ENCODE measurements around the gene ZNF492. TPM values are rescaled to one million over a fixed set of nuclear protein-coding genes. Genes with fewer than 3 reads are reported as not detected.

ZNF492 gene
- total RNA-seq, 1 experiment from 2014 or later = not detected

- Histone ChIP-seq H3K9ac (ENCODE audit: extremely low read depth, insufficient read length, low read length) (no peak overlapping the region), H3K56ac (ENCODE audit: insufficient read length, low read depth, low read length) (no peak overlapping the region), H4K20me1 (ENCODE audit: control insufficient read depth, insufficient read depth, insufficient read length) (no peaks in the 10 kb centered on the region), H3K79me2 (ENCODE audit: insufficient read depth, low read length) (no peaks in the 10 kb centered on the region), H2AFZ (ENCODE audit: low read length) (no peak overlapping the region), H4K5ac (ENCODE audit: insufficient read length, low read depth, low read length) (no peak overlapping the region), H3K14ac (ENCODE audit: insufficient read depth, low read length) (no peak overlapping the region), H3K23me2 (ENCODE audit: insufficient read length, low read depth, low read length, poor library complexity, severe bottlenecking) (no peaks in the 10 kb centered on the region), H2BK120ac (ENCODE audit: low read depth, low read length, poor library complexity, severe bottlenecking) (no peak overlapping the region), H2AK5ac (ENCODE audit: insufficient read length, low read length) (no peak overlapping the region), H3K4ac (ENCODE audit: low read depth, low read length) (no peak overlapping the region), H2BK5ac (ENCODE audit: insufficient read length, low read length) (no peak overlapping the region), H3K18ac (ENCODE audit: insufficient read length, low read depth, low read length) (no peak overlapping the region), H2BK12ac (ENCODE audit: insufficient read length, low read depth, low read length) (no peak overlapping the region), H4K8ac (replicated peaks; ENCODE audit: insufficient read length, low read depth, low read length) (no peak overlapping the region), H2BK15ac (ENCODE audit: low read depth, low read length) (no peak overlapping the region), H3K4me1 (ENCODE audit: insufficient read depth, low read length) (no peaks in the 10 kb centered on the region), H3K4me2 (ENCODE audit: insufficient read depth, insufficient read length, low read length) (no peak overlapping the region), H3K27me3 (ENCODE audit: insufficient read depth, low read length) (no peaks in the 10 kb centered on the region), H3K9me3 (ENCODE audit: control insufficient read depth, low read depth, low read length) (peaks cover 99% of the 10 kb centered on the region), H3K27ac (ENCODE audit: insufficient read length, low read depth, low read length) (no peak overlapping the region), H2BK20ac (ENCODE audit: low read depth, low read length, poor library complexity, severe bottlenecking) (no peak overlapping the region), H3T11ph (ENCODE audit: low read length) (no peak overlapping the region), H3K79me1 (ENCODE audit: insufficient read depth, low read depth, low read length, poor library complexity, severe bottlenecking) (no peaks in the 10 kb centered on the region), H4K91ac (ENCODE audit: insufficient read length, low read depth, low read length) (no peak overlapping the region), H3K23ac (ENCODE audit: insufficient read length, low read depth, low read length) (no peak overlapping the region)
- H3K27ac Mint-ChIP-seq = no peak overlapping the region
- peaks cover 4% of the 10 kb centered on the region for H3K27me3 Mint-ChIP-seq (ENCODE audit: low read depth)
- TF ChIP-seq CTCF (conservative IDR thresholded peaks at IDR 0.05) = no peak
- no CpG with 5 or more reads among the region's 12 CpGs for WGBS (ENCODE audit: extremely low coverage, insufficient read length, low lambda C conversion rate)
- peaks cover 93 to 94% of the 10 kb centered on the region in 2 experiments for H3K9me3 Mint-ChIP-seq
- no peaks in the 10 kb centered on the region for H3K4me1 Mint-ChIP-seq
- H3K36me3 Mint-ChIP-seq (ENCODE audit: insufficient read depth in 1 of 3, low read depth in 3 of 3) = peaks cover 18 to 32% (median 22%) of the 10 kb centered on the region in 3 experiments
- H3K4me3 Mint-ChIP-seq = no peak overlapping the region
- DNase-seq = no peak
Observed at GRCh38 chr19:22601906-22602630, 32.1 kb upstream of the ZNF492 start.
